ENCODE results near the gene TBL1X.

The TBL1X gene

GRCh38 chrX:9717376-9717775 is 252.5 kb downstream of the TBL1X start:
- H3K4me1 ChIP-seq: no peaks in the 10 kb centered on the region
- H3K4me2 ChIP-seq (ENCODE audit: low read length): no peak overlapping the region
- no peaks in the 10 kb centered on the region for H3K9me3 ChIP-seq (ENCODE audit: control insufficient read depth, low read length)
- H3K79me2 ChIP-seq: no peaks in the 10 kb centered on the region
- H3K27me3 ChIP-seq (ENCODE audit: control insufficient read depth, insufficient read depth, low read length): no peaks in the 10 kb centered on the region
- no peaks in the 10 kb centered on the region for H3K36me3 ChIP-seq (ENCODE audit: control insufficient read depth, insufficient read depth, low read length)
- no peak overlapping the region for H3K9ac ChIP-seq
- H3K27ac ChIP-seq: no peak overlapping the region
- no peak overlapping the region for H2AFZ ChIP-seq
- no peak overlapping the region for H3K4me3 ChIP-seq (ENCODE audit: low read depth, low read length)
- TF ChIP-seq, protein P1, sequence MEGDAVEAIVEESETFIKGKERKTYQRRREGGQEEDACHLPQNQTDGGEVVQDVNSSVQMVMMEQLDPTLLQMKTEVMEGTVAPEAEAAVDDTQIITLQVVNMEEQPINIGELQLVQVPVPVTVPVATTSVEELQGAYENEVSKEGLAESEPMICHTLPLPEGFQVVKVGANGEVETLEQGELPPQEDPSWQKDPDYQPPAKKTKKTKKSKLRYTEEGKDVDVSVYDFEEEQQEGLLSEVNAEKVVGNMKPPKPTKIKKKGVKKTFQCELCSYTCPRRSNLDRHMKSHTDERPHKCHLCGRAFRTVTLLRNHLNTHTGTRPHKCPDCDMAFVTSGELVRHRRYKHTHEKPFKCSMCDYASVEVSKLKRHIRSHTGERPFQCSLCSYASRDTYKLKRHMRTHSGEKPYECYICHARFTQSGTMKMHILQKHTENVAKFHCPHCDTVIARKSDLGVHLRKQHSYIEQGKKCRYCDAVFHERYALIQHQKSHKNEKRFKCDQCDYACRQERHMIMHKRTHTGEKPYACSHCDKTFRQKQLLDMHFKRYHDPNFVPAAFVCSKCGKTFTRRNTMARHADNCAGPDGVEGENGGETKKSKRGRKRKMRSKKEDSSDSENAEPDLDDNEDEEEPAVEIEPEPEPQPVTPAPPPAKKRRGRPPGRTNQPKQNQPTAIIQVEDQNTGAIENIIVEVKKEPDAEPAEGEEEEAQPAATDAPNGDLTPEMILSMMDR (IDR thresholded peaks at IDR 0.05): no peak

- Histone ChIP-seq H3K9me3 (ENCODE audit: control insufficient read depth, low read length) (no peaks in the 10 kb centered on the region), H3K27ac (no peak overlapping the region), H3K4me1 (no peaks in the 10 kb centered on the region), H3K9ac (no peak overlapping the region), H3K4me3 (ENCODE audit: low read depth, low read length) (no peak overlapping the region), H3K27me3 (ENCODE audit: control insufficient read depth, insufficient read depth, low read length) (no peaks in the 10 kb centered on the region), H2AFZ (no peak overlapping the region), H3K79me2 (no peaks in the 10 kb centered on the region), H3K36me3 (ENCODE audit: control insufficient read depth, insufficient read depth, low read length) (no peaks in the 10 kb centered on the region), H3K4me2 (ENCODE audit: low read length) (no peak overlapping the region)
- TF ChIP-seq, protein P1 (IDR thresholded peaks at IDR 0.05): no peak
These were observed 259.9 kb downstream of the TBL1X start for GRCh38 chrX:9724711-9725110.

DNA sequence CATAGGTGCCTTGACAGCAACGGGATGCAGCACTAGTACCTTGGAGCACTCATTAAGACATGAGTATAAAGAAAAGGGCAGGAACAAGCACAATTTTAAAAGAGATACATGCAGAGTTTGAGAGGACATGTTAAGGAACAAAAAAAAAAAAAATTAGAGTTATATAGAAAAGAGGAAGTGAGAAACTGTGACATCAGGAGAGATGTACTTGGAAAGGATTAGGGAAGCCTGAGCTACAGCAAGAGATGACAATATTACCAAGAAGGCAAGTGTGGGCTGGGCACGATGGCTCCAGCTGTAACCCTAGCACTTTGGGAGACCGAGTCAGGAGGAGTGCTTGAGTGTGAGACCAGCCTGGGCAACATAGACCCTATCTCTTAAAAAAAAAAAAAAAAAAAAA is 263.4 kb downstream of the TBL1X start:
- Histone ChIP-seq H3K9ac (no peak overlapping the region), H2AFZ (no peak overlapping the region), H3K27ac (no peak overlapping the region), H3K4me1 (no peaks in the 10 kb centered on the region), H3K4me3 (ENCODE audit: low read depth, low read length) (no peak overlapping the region), H3K79me2 (no peaks in the 10 kb centered on the region), H3K9me3 (ENCODE audit: control insufficient read depth, low read length) (no peaks in the 10 kb centered on the region), H3K27me3 (ENCODE audit: control insufficient read depth, insufficient read depth, low read length) (no peaks in the 10 kb centered on the region), H3K4me2 (ENCODE audit: low read length) (no peak overlapping the region), H3K36me3 (ENCODE audit: control insufficient read depth, insufficient read depth, low read length) (no peaks in the 10 kb centered on the region)
- TF ChIP-seq, protein P1 (IDR thresholded peaks at IDR 0.05): no peak

GRCh38 chrX:9729171-9729885 is 264.5 kb downstream of the TBL1X start:
- TF ChIP-seq, protein P1 (IDR thresholded peaks at IDR 0.05): no peak
- no peak overlapping the region for H3K4me2 ChIP-seq (ENCODE audit: low read length)
- no peaks in the 10 kb centered on the region for H3K79me2 ChIP-seq
- H3K9ac ChIP-seq: no peak overlapping the region
- H3K36me3 ChIP-seq (ENCODE audit: control insufficient read depth, insufficient read depth, low read length): no peaks in the 10 kb centered on the region
- H3K27me3 ChIP-seq (ENCODE audit: control insufficient read depth, insufficient read depth, low read length): no peaks in the 10 kb centered on the region
- H2AFZ ChIP-seq: no peak overlapping the region
- no peaks in the 10 kb centered on the region for H3K9me3 ChIP-seq (ENCODE audit: control insufficient read depth, low read length)
- no peak overlapping the region for H3K4me3 ChIP-seq (ENCODE audit: low read depth, low read length)
- no peak overlapping the region for H3K27ac ChIP-seq
- H3K4me1 ChIP-seq: no peaks in the 10 kb centered on the region

DNA sequence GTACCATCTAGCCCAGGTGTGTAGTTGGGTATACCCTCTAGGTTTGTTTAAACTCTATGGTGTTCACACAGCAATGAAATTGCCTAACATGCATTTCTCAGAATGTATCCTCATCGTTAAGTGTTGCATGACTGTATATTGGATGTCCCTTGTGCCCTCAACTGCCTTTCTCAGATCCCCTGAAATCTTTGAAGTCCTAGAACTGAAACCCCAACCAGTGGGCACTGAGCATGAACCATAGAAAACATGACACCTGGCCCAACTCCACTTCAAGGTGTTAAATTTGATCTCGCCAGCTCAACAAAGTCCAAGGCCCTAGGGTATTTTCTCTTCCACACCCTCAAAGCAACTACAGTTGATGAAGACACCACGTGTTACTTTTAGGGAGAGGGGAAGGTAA is 265.2 kb downstream of the TBL1X start:
- no peaks in the 10 kb centered on the region for H3K9me3 ChIP-seq (ENCODE audit: control insufficient read depth, low read length)
- H2AFZ ChIP-seq: no peak overlapping the region
- H3K36me3 ChIP-seq (ENCODE audit: control insufficient read depth, insufficient read depth, low read length): no peaks in the 10 kb centered on the region
- H3K4me3 ChIP-seq (ENCODE audit: low read depth, low read length): no peak overlapping the region
- no peaks in the 10 kb centered on the region for H3K79me2 ChIP-seq
- no peak overlapping the region for H3K27ac ChIP-seq
- TF ChIP-seq, protein P1 (IDR thresholded peaks at IDR 0.05): no peak
- H3K4me2 ChIP-seq (ENCODE audit: low read length): no peak overlapping the region
- no peak overlapping the region for H3K9ac ChIP-seq
- H3K27me3 ChIP-seq (ENCODE audit: control insufficient read depth, insufficient read depth, low read length): no peaks in the 10 kb centered on the region
- H3K4me1 ChIP-seq: no peaks in the 10 kb centered on the region
